ENCODE data around the gene PLEKHG4B.

The PLEKHG4B gene

DNA sequence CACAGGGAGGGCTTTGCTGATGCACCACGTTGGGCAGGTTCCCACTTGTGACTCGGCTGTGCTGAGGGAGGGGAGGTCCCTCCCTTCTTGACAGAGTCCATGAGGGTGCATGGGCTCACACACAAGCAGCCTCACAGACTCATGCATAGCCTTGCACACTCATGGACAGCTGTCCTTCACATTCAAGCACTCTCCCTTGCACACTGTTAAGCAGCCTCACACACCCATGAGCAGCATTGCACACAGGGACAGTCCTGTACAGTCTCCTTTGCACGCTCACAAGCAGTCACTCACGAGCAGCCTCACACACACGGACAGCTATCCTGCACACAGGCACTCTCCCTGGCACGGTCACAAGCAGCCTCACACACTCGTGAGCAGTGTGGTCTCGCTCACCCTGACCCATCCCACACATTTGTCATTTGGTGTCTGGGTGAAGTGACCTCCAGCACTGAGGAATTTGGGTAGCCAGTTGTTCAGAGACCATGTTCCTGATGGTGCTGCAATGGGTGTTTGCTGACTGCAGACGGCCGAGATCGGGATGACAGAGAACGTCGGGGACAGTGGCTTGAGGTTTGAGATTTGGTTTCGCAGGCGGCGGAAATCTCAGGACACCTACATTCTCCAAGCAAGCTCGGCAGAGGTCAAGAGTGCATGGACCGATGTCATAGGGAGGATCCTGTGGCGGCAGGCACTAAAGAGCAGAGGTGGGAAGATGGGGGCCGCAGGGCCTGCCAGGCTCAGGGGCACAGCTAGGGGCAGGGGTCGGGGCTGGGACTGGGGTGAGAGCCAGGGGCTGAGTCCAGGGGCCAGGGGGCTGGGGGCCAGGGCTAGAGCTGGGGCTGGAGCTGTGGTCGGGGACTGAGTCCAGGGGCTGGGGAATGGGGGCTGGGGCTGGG lies 81.7 kb downstream of the PLEKHG4B start:
- DNase-seq, result no peak

DNA sequence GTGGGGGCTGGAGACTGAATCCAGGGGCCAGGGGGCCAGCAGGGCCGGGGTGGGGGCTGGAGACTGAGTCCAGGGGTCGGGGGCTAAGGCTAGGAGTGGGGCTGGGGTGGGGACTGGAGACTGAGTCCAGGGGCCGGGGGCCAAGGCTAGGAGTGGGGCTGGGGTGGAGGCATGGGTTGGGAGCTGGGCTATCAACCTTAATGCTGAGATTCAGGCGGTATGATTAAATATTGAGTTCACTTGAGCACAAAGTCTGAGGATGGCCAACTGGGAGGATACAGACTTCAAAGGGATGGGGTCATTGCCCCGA lies 82.3 kb downstream of the PLEKHG4B start:
- DNase-seq, result no peak

DNA sequence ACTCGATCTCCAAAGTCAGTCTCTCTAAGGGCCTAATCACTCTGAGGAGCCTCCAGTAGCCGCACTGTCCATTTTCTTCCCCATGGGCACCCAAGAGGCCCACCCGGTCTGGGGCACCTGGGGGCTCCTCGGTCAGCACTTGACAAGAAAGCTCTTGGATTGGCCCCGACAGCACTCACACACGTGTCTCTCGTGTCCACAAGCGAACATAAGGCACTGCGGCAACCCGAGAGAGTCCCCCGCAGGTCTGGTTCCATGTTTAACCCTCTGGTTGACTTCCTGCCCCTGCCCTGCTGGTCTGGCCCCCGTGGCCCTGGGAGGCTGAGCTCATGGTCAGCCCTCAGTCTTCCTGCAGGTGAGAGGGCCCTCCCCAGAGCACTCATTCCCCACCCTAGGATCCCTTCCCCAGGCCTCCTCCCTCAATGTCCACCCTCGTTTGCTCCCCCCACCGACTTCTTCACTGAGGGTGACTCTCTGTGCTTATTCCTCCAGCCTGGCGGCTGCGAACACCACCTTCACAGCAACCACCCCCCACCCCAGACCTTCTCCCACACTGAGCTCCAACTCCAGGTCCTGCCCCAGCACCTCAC lies 83.0 kb downstream of the PLEKHG4B start:
- no peak for DNase-seq

DNA sequence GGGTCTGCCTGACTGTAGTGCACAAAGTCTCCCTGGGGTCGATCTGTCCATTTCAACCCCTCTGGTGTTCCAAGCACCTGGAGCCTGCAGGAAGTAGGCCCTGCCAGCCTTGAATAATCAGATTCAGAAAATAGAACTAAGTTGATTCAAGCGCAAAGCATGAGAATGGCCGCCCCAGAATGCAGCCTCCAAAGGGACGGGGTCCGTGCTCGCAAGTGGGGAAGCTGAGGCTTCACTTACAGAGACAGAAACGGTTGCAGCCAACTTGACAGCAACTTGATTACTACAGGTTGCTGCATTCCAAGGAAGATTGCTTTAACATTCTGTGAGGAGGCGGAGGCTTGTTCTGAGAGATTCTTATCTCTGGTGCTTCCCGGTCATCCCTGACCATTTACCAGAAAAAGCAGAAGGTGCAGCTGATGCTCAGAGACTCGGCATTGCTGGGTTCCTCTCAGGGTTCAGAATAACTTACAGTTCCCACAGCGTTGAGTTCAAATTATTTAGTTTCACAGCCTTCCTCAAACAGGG lies 84.4 kb downstream of the PLEKHG4B start:
- no peak for DNase-seq

DNA sequence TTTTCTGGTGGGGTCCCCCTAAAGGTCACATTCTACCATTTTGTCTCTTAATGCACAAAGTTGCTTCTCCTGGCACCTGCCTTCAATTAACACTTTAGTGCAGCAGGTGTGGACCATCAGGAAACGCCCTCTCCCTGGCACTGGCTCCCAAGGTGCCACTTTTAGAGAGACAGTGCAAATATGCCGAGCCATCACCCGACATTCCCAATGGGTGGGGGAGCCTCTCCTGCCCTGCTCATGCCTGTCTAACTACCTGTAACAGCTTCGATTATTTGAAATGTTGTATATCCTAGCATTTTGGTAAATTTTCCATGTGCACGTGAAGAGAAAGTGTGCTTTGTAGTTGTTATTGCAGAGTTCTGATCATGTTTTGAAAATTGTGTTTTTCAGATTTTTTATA lies 86.1 kb downstream of the PLEKHG4B start:
- no peak for DNase-seq

DNA sequence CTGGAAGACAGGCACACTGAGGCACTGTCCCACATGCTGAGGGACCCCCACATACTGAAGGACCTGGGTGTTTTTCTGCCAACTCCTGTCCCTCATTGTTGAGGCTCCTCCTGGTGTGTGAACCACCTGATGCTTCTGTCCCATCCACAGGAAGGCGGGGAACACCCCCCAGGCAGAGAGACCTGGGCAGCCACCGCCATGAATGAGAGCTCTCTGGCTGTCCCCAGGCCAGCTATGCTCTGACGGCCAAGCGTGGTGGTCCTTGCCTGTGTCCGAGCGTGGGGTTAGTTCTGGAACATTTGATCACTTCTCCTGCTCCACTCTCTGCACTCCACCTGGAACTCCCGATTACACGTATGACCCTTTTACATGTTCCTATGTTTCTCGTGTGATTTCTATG lies 87.4 kb downstream of the PLEKHG4B start:
- DNase-seq, result no peak

DNA sequence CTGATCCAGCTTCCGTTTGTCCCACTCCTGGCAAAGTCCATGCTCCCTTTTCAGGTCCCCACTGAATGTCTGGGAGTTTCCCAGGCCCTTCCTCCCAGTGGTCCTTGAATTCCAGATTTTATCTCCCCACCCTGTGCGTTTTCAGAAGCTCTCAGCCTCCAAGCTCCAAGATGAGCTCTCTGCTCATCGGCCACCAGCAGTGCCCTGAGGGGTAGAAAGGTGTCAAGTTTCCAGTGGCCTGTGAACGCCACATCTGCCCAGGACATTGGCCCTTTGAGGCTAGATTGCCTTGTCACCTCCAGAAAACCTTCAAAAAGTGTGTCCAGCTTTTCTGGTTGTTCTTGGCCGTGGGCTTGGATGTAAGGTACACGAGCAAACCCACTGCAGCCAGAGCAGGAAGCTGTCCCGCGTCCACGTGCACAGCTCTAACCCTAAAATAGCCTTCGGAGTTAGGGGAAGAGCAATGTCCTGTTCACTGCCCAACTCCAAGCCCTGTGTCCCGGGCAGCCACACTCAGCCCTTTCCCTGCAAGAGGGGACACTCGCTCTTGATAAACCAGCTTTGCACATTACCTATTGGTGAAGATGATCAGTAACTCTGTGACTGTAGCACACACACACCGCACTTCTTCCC lies 88.4 kb downstream of the PLEKHG4B start:
- DNase-seq, result no peak

DNA sequence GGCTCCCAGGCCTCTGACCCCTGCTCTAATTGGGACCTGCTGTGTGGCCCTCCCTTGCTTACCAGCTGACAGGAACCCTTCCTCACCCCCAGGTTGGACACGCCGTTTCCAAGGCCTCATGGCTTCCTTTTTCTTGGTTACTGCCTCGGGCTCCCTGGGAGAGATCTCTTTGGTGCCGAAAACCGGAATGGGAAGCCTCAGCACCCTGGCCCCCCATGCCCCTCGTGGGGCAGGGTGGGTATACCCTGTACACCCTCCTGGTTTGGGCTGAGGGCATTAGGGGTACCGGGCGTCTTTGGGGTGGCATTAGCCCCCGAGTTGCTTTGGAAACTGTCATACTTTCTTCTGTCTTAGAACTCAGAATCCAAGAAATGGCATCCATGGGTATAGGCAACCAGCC lies 89.2 kb downstream of the PLEKHG4B start:
- no peak for DNase-seq

DNA sequence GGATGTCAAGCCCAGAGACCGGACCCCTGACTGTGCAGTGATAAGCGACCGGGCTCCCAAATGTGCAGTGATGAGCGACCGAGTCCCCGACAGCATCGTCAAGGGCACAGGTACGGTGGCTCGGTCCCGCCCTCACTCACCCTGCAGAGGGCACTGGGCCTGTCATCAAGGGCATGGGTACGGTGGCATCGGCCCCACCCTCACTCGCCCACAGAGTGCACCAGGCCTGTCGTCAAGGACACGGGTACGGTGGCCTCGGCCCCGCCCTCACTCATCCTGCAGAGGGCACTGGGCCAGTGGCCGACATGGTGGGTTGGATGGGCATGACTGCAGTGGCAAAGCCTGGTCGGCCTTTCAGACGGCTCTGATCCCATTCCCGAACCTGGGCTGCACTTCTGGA lies 89.6 kb downstream of the PLEKHG4B start:
- no peak for DNase-seq

DNA sequence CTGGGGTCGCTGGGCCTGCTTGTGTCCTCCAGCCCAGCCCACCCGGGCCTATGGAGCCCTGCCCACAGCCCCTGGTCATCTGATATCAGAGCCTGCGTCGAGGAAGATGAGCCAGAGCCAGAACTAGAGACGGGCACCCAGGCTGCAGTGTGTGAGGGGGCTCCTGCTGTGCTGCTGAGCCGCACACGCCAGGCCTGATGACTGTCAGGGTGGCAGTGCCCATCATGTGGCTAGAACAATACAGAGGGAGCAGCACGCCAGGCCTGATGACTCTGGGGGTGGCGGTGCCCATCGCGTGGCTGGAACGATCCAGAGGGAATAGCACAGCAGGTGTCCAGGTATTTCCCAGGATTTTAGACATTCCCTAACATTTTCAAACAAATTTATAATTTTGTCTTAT lies 90.2 kb downstream of the PLEKHG4B start:
- DNase-seq, result no peak

DNA sequence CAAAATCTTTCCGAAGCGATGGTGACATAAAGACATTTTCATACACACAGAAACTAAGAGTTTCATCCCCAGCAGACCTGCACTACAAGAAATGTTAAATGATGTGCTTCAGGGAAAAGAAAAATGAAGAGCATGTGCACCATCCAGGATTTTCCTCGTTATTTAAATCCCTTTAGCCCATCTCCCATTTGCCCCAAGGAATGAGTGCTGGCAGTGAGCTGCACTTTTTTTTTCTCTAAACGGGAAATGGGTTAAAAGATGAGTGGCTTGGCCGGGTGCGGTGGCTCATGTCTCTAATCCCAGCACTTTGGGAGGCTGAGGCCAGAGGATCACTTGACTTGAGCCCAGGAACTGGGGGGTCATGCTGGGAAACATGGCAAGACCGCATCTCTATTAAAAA lies 92.5 kb downstream of the PLEKHG4B start:
- DNase-seq, result no peak

DNA sequence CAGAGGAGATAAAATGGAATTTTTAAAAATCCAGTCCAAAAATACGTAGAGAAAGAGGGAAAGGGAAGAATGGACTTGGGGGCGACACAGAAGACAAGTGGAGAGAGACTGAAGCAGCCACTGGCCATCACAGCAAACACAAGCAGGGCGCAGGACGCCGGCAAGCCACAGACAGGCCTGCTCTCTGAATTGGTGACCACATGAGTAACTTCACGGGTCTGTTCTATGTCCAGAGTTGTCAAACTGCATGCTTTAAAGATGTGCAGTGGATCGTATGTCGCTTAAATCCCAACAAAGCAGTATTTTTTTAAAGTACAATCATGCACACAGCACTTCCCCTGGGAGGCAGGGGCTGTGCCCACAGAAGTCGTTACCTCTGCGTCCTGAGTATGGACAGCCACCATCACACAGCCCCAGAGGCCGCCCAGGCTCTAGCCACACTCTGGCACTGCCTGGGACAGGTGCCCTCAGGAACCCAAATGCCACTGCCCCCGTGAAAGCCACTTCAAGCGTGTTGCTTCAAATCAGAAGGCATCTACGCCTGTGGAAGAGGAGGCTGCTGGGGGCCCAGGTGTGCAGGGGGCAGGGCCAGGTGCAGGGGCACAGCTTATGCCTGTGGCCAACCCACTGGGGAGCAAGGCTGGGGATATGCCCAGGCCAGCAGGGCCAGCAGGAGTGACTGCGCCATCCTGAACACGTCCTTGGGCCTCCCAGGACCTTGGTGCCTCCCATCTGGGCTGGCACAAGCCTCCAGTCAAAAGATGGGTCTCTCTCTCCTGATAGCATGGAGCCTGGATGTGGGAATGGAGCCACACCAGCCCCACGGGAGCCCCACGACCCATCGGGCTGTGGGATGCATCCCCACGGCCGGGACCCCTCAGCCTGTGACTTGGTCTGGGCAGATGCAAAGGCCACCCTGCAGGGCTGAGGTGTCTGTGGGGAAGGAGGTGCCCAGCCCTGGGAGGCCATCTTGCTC lies 93.4 kb downstream of the PLEKHG4B start:
- DNase-seq, result no peak

DNA sequence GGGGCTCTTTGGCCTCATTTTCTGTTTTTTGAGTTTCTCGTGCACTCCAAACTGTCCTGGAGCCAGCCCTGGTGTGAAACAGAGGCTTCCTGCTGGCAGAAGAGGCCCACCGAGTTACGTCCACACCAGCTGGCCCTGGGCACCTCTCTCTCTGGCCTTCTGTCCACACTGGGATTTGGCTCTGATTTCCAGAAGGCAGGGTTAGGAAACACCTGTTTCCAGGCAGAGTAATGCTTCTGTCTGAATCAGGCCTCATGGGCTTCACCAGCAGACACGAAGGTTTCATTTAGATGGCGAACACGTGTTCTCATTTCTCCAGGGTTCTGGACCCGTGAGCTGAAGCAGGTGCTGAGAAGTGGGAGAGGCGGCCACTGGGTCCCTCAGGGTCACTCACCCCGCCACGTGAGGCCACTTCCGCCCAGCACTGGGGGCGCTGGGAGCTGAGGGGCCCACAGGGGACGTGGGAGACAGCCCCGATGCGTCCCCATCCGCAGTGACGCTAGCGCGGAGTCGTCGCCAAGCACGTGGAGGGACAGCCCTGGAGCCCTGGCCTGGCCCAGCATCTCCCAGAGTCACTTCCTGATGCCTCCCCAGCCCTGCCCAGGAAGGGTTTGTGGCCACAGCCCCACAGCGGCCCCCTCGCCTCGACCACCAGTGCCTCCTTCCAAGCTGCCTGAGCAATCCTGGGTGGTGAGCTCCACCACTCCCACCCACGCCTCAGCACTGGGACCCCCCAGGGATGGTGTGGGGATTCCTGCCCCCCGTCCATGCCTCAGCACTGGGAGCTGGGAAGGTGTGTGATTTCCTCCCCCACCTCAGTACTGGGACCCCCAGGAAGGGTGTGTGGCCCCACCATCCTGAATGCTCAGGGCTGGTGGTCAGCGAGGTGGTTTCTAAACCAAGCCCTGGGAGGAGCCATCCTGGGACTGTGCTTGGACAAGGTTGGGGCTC lies 94.4 kb downstream of the PLEKHG4B start:
- DNase-seq, result no peak

DNA sequence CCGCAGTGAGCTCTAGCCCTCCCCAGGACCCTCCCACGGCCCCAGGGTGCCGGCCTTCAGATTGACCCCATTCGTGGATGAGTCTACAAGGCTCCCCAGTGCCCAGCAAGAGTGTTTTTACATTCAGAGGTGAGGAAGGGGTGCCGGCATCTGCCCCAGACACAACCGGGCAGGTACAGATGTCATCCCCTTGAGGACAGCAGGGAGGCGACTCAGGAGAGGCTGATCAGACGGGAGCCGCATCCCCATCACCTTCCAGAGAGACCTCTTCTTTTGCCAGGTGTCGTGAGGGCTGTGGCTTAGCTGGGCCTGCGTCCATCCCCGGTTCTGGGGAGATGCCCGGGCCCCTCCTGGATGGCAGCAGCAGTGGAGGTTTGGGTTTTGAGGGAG lies 95.1 kb downstream of the PLEKHG4B start:
- no peak for DNase-seq

DNA sequence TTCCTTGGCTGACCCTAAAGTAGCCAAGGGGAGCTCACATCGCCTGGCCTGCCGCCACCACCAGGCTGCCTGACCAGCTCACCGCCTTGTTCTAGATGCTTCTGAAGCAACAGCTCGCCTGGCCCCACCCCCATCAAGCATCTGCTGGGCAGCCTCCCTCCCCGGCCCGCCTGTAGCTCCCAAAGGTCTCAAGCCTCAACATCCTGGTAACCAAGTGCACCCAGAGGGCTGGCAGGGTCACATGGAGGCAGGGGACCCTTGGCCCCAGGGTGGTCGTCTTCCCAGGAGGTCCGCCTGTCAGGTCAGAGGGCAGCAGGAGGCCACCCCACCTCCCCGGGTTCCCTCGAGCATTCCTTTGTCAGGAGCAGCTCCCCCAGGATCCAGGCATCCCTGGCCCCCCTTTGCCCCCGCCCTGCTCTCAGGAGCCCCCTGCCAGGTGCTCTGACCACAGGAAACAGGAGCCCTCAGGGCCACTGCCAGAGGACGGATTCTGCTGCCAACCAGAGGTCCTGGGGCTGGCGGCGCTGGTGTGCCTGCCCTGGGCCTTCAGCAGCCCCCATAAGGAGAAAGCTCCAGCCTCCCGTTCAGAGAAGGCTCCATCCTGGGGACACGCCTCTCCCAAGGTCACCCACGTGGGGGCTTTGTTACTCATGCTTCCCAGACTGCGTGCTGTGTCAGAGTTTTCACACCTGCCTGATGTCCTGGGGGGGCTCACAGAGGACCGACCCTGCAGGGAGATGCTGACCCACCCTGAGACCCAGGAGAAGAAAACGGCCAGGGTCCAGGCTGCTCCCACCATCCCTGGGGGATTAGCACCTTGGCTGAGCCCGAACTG lies 95.9 kb downstream of the PLEKHG4B start:
- DNase-seq, result no peak

DNA sequence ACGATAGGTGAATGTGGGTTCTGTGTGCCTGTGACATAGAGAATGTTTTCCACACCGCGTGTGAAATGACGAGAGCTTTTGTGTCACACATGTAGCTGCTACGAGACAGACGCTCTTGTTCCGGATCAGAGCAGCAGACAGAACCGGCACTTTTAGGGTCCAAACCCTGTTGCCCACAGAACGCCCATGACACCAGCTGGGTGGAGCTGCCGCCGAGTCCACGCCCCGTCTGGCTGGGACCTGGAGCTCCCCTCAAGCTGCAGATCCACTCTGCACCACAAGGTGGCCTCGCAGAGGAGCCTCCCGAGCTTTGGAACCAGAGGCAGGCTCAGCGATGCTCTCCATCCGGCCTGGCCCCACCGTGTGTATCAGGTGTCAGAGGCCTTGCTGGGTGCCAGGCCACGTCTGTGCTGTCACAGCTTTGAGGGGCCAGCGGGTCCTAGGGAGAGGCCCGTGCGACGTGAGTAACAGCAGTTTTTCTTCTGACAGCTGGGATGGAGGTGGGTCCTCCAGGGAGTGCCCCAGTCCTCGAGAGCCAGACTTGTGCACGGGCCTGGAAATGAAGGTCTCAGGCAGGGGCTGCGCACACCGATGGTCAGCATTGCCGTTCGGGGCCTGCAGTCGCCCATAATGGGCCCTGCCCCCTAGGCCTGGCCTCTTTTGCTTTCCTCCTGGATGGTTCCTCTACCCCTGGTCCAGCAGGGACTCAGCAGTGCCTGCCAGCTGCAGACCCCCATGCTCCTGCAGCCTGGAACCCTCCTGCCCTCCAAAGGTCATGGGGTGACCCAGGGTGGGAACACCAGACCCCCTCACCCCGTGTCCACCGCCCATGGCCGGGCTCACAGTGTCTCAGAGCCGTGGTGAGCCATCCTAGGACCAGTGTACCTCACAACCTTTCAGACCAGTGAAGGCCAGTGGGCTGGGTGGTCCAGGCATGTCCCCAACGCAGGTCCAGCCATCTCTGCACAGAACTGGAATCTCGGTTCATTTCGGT lies 96.8 kb downstream of the PLEKHG4B start:
- peak; percentile 89 for DNase-seq

DNA sequence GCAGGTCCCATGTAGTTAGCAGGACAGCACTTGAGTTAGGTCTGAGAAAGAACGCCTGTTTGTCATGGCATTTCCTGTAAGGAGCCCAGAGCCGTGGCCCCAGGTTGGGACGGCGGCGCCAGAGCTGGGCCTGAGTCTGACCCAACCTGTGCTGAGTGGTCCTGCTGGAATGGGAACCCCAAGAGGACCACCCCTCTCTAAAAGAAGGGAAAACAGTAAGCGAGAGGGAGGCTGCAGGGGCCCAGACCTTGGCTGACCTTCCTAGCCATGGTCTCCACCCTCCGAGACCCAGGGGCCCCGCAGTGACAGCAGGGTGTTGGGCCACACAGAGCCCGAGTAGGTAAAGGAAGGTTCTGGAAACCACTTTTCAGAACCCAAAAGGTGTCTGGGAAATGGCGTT lies 97.5 kb downstream of the PLEKHG4B start:
- DNase-seq, result no peak

DNA sequence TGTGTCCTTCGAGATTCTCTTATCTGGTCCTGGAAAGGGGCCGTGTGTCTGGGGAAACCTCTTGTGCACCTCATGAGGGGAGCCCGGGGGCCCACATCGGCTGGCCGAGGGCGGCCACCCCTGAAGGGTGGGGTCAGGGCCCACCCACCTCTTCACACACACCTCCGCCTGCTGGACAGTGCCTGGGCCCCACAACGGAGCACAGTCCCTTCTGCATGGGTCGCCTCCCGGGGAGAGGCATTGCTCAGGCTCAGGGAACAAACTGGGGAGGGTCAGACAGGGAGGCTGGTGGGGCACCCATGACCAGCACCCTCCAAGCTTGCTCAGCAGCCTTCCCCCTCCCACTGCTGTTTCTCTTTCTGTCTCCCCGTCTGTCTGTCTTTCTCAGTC lies 98.0 kb downstream of the PLEKHG4B start:
- no peak for DNase-seq

DNA sequence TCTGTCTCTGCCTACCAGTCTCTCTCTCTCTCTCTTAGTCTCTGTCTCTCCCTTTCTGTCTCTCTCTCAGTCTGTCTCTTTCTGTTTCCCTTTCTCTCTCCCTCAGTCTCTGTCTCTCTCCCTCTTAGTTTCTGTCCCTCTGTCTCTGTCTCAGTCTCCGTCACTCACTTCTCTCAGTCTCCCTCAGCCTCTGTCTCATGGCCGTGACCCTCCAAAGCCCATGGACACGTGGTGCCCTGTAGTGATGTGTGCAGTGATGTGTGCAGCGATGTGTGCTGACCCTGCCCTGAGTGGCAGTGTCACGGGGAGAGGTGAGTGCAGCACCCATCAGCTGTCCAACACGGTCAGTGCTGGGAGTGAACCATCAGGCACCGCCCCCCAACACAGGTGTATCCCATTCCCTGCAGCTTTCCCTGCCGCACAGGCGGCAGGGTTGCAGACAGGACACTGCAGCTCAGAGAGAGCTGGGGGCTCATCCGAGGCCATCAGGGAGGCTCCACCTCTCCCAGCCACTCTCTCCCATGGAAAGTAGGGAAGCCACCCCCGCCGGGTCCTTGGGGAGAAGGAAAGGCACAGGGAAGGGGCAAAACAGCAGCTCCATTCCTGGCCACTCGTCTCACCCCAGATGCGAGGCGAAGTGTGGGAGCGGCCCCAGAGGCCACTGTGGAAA lies 98.5 kb downstream of the PLEKHG4B start:
- DNase-seq, result no peak
